Measurements from ENCODE around the gene SPOCK3.
"Not testable (repeated sequence)": the region's sequence is repeated elsewhere in the genome, so short reads cannot be mapped to it uniquely, and the experiment has no call there.

The SPOCK3 gene

GRCh38 chr4:166924424-166924823, 309.9 kb downstream of the SPOCK3 start:
- DNase-seq = no peak

GRCh38 chr4:166913926-166914325, 320.4 kb downstream of the SPOCK3 start:
- no peak for DNase-seq

DNA sequence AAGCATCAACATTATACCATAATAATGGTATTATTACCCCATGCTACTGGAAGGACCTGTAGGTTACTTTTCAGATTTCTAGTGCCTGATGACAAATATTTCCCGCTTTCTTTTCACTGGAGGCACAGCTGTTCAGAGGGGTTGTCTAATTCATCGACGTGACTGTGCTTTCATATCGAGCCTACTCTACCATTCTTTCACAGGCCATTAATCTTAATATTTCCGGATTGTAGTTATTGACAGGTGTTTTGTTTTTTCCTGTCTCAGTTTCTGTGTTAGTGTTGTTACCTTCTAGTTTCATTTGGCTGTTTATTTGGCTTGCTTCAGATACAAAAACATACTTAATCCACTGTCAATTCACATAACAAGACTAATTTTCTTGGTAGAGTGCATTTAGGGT, 330.9 kb downstream of the SPOCK3 start:
- no peak for DNase-seq

DNA sequence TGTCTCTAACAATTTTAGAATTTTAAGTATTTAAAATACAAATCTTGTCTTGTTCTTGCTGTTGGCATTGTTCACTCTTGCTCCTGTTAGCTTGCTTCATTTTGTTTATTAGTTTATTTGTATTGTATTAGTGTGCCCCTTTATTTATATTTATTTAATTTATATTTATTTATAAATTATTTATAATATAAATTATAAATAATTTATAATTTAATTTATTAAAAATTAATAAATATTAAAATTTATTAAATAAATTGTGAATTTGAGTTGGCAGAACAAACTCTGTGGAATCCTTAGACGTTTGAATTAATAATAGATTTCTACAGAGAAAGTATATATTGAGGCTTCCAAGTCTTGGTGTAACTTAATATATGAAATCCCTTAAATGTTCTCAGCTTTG, 331.4 kb downstream of the SPOCK3 start:
- no peak for DNase-seq

DNA sequence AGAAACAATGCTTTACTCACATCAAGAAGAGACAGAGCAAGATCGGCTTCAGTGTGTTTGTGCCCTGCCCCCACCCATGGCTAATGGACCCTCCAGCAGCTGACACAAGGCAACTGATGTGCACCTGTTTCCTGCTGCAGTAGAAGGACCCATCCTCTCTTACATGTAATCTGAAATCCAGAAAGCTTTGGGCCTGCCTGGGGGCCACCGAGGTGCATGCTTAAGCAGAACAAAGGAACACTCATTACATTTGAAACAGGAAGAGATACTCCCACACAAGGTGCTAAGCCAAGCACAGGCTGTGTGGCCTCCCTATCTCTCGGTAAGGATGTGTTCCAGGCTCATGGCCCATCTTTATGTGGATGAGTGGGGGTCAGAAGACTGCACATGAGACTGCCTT, 338.0 kb downstream of the SPOCK3 start:
- DNase-seq = no peak

- DNase-seq = no peak
Measured at GRCh38 chr4:166895771-166896170, 338.5 kb downstream of the SPOCK3 start.

GRCh38 chr4:166887457-166887856, 346.8 kb downstream of the SPOCK3 start:
- DNase-seq = no peak

GRCh38 chr4:166886718-166887117, 347.6 kb downstream of the SPOCK3 start:
- DNase-seq = no peak

- no peak for DNase-seq
Measured at GRCh38 chr4:166882221-166882620, 352.1 kb downstream of the SPOCK3 start.

DNA sequence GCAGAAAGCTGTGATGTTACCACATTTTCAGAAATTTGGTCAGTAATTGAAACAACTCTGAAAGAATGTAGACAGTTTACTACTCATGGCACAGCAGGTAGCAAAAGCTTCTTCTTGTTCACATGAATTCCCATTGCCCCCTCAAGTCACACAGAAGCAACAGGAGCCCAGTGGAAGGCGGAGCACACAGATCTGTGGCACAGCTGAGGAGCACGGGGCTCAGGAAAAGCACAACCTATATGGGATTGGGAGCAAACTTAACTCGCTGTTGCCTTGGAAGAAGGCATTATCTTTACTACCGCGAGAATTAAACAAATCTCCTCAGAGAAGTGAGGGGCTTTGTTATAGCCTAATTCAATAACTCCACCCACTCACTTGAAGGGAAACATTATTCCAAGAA, 358.5 kb downstream of the SPOCK3 start:
- no peak for DNase-seq

GRCh38 chr4:166862032-166862431, 372.3 kb downstream of the SPOCK3 start:
- DNase-seq = no peak

- DNase-seq = not testable (repeated sequence)
Measured at GRCh38 chr4:166850398-166850797, 383.9 kb downstream of the SPOCK3 start.

DNA sequence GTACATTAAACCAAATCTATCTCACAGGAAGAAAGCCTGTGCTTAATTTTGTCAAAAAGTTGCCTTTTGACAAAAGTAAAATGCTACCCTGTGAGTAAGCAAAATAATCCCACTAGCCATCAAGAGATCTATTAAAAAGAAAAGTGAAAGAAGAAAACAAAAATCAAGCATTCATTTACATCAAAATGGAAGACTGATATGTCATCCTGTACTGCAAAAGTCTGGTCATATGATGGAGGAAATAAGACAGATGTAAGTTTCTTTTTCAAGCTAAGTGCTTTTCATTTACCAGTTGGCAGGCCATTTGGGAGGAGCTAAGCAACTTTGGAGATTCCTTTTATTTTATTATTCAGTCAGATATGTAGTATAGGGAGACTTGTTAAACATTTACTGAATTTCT, 387.4 kb downstream of the SPOCK3 start:
- DNase-seq = no peak

DNA sequence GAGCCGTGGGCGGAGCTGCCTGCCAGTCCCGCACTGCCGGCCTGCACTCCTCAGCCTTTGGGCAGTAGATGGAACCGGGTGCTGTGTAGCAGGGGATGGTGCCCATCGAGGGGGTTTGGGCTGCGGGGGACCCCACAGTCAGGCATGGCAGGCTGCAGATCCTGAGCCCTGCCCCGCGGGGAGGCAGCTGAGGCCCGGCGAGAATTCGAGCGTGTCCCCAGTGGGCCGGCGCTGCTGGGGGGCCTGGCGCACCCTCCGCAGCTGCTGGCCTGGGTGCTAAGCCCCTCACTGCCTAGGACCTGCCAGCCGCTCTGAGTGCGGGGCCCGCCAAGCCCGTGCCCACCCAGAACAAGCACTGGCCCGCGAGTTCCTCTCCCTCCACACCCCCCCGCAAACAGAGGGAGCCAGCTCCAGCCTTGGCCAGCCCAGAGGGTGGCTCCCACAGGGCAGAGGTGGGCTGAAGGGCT, 391.5 kb downstream of the SPOCK3 start:
- DNase-seq = no peak

DNA sequence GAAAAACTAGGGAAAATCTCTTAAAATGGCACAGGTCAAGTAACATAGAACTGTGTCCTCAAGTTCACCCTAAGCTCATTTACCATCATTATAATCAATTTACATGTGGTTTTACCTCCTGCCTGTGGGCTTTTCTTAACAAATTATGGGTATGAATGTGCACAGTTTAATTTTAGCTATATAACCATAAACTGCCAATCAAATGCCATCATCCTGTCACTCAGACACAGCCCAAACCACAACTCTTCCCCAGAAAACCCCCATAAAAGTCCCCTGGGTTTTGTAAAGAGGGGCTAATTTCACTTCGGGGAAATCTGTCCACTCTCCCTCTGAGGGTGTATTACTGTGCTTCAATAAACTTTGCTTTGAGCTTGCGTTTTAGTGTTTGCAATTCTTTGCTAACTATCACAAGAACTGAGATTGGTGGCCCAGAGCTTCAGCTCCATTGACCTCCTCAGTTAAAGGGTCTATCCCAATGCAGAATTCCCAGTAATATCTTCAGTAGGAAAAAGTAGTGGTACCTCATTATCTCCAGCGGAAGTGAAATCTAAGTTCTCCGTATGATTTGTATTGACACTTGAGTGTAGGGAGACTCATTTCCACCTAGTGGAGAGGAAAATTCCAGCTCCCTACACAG, 394.6 kb downstream of the SPOCK3 start:
- DNase-seq = no peak

- no peak for DNase-seq
Measured at GRCh38 chr4:166838975-166839614, 395.2 kb downstream of the SPOCK3 start.

- no peak for DNase-seq
Measured at GRCh38 chr4:166836865-166837264, 397.4 kb downstream of the SPOCK3 start.

DNA sequence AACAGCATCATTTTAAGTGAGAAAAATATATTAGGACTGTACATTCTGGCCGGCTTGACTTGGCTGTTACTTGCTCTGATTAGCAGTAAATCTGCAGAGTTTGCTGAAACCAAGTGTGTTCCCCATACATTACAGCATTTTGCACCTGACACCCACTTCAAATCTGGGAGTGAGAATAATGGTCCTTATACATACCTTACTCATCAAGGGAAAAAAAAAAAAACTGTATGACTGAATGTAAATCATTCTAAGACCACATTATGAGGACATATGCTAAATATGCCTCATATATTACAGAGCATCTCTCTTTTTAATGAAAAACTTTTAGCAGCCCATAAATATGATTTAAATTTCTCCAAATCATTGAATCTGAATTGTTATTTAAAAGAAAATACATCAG, 406.7 kb downstream of the SPOCK3 start:
- no peak for DNase-seq

- no peak for DNase-seq
Measured at GRCh38 chr4:166827167-166827566, 407.1 kb downstream of the SPOCK3 start.

- DNase-seq = no peak
Measured at GRCh38 chr4:166823848-166824247, 410.4 kb downstream of the SPOCK3 start.

DNA sequence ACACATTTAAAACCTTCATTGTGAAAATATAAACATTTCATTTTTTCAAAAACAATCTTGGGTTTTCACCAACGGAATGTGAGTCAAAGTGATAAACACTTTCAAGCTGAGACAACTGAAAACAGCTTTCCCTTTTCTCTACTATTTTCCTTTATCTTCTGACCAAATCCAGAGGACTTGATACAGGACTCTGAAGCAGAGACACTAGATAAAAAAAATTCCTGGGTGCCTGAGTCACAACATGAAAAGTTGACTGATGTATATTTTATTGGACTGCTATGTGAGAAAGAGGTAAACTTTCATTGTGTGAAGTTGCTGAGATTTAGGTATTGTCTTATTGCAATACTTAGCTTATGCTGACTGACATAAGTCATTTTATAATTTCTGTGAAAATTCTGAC, 411.2 kb downstream of the SPOCK3 start:
- DNase-seq = no peak

- DNase-seq = no peak
Measured at GRCh38 chr4:166822386-166822785, 411.9 kb downstream of the SPOCK3 start.

DNA sequence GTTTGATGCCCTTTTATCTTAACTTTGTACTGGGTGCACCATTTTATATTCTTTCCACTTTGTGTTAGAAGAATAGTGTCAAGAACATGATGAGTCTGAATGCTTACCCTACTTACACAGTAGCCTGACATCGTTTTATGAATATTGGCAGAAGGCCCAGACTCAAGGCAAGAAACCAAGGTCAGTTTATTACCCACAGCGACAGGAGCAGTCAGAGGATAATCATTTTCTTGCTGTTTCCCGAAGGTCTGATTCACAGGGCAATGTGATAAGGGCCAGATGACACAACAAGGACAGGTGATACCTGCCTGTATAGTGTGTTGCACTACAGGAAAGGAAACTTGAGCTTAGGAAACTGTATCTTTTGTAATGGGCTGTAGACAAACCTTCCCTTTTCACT, 417.4 kb downstream of the SPOCK3 start:
- DNase-seq = no peak

DNA sequence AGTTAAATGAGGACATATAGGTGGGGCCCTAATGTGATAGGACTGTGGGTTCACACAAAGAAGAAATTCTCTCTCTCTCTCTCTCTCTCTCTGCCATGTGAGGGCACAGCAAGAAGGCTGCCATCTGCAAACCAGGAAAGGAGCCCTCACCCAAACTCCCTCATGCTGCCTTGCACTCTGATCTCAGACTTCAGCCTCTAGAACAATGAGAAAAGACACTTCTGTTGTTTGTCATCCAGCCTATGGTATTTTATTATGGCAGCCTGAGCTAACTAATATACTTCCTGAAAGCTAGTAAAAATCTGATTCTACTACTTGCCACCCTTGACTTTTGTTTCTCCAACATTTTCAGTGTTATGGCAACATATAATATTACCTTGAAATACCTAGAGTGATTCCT, 425.9 kb downstream of the SPOCK3 start:
- DNase-seq = no peak

- DNase-seq = no peak
Measured at GRCh38 chr4:166802346-166802745, 431.9 kb downstream of the SPOCK3 start.
